ENCODE data around the gene SCAP.

The SCAP gene

GRCh38 chr3:47429476-47430270 lies 46.1 kb downstream of the SCAP start:
- no peak for DNase-seq

- no peak for DNase-seq
These were observed 47.1 kb downstream of the SCAP start for GRCh38 chr3:47428662-47429061.

- DNase-seq: no peak
These were observed 47.9 kb downstream of the SCAP start for GRCh38 chr3:47427866-47428265.

GRCh38 chr3:47425959-47426358 lies 49.8 kb downstream of the SCAP start:
- DNase-seq: no peak

GRCh38 chr3:47425383-47425778 lies 50.4 kb downstream of the SCAP start:
- no peak for DNase-seq

GRCh38 chr3:47424434-47425382 lies 51.0 kb downstream of the SCAP start:
- no peak for DNase-seq

GRCh38 chr3:47423548-47424145 lies 52.1 kb downstream of the SCAP start:
- DNase-seq: no peak

GRCh38 chr3:47422743-47423142 lies 53.0 kb downstream of the SCAP start:
- no peak for DNase-seq

GRCh38 chr3:47421741-47422649 lies 53.7 kb downstream of the SCAP start:
- DNase-seq: peak in 1 of 6 experiments; percentile 14

- peak; percentile 77 to 91 (median 84) for DNase-seq
These were observed 54.9 kb downstream of the SCAP start for GRCh38 chr3:47420511-47421484.

- no peak for DNase-seq
These were observed 55.7 kb downstream of the SCAP start for GRCh38 chr3:47420044-47420430.

- DNase-seq: no peak
These were observed 56.4 kb downstream of the SCAP start for GRCh38 chr3:47419083-47420043.

- no peak for DNase-seq
These were observed 57.3 kb downstream of the SCAP start for GRCh38 chr3:47418167-47419082.

GRCh38 chr3:47416041-47416440 lies 59.7 kb downstream of the SCAP start:
- no peak for DNase-seq

GRCh38 chr3:47414666-47415587 lies 60.8 kb downstream of the SCAP start:
- no peak for DNase-seq

- DNase-seq: no peak
These were observed 61.6 kb downstream of the SCAP start for GRCh38 chr3:47414161-47414564.

GRCh38 chr3:47413751-47414150 lies 62.0 kb downstream of the SCAP start:
- DNase-seq: no peak

Measured in stimulated activated naive CD4-positive, alpha-beta T cell (primary cell).